TTC549 (cell line): ENCODE data around the gene NT5C1A.

Source experiments
- FAIRE-seq: peaks from 2 replicates; lab custom pipeline; 2012; peaks lifted over from hg19 to GRCh38; lab: Jason Lieb, UNC

Gene NT5C1A

DNA sequence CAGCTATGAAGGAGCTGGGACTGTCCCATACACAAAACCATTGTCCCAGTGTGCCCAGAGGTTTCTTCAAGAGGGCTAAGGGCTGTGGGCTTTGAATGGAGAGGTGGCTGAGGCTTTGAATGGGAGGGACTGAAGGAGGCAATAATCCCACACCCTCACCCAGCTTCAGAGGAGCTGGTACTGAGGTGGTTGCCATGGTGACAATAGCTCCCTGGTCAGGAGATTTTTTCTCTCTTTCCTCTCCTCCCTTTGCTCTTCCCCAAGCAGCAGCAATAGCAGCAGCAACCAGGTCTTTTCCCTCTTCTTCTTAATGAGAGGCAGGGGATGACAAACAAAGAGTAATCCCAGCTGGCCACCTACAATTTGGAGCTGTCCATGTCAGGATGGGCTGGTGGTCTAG is 17.7 kb upstream of the NT5C1A start:
- FAIRE-seq = no peak

DNA sequence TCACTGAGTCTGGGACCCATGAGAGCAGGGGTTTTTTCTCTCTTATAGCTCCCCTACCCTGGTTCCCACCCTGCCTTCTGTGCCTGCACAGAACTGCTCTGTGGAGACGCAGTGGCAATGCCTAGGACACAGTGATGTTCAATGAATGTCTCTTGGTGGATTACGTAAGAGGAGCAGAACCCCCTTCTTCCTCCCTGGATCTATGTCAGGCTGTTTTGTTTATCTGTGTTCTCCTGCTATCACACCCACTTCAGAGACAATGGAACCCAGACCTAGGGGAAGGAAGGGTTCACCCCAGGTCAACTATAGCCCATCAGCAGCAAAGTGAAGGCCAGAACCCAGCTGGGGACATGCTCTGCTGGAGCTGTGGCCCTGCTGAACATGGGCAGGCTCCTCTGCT is 17.3 kb upstream of the NT5C1A start:
- FAIRE-seq = no peak

DNA sequence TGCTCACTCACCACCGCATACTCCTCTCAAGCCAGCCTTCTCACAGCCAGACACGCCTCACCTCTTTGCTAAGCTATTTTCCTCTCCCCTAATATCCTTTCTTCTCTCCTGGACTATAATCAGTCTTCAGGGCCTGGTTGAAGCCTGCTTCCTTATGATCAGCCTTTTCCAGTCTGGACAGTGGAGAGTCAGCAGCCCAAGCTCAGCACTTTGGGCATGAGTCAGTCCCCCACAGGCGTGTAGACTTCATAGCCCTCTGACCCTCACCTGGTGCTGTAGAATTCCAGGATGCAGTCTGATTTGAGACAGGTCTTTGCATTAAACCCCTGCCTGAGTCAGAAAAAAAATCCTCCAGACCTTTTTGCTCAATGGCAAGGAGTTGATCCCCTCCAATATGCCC is 16.8 kb upstream of the NT5C1A start:
- FAIRE-seq = no peak

DNA sequence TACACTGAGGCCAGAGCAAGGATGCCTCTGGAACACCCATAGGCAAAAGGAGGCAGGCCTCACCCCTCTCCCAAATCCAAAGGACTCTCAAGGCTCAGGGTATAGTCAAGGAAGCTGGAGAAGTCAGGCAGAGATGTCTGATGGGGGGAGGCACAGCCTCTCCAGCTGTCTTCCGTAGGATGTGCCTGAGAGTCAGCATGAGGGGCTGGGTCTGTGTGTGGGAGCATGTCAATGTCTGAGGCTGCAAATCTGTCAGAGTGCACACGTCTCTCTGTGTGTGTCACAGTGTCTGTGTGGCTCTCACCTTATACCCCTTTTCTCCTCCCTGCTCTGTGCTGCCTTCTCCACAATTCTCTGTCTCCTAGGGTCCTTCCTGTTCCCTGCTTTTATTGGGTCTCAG is 15.3 kb upstream of the NT5C1A start:
- no peak for FAIRE-seq

DNA sequence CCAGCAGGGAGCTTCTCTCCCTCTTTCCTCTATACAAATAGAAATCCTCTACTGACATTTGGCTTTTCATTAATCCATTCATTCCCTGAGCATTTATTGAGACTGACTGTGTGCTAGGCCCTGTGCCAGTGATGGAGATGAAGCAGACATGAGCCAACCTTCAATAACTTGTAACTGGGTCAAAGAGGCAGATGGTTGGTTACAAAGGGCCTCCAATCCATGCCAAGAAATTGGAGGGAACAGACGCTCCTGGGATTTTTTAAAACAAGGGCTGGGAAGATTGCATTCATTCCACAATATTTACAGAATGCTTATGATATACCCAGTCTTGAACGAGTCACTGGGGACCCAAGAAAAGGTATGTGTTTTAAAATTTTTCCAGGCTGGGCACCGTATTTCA is 13.2 kb upstream of the NT5C1A start:
- FAIRE-seq = no peak

DNA sequence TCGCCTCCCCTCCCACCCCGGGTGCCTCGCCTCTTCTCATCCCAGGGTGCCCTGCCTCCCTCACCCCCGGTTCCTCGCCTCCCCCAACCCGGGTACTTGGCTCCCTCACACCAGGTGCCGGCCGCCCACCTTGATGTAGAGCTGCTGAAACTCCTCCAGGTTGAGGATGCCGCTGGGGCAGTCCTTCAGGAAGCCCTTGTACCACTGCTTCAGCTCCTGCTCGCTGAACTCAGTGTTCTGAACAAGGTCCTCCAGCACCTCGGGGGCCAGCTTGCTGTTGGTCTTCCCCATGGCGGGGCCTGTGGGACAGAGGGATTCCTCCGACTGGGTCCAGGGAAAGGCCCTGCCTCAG is 12.4 kb upstream of the NT5C1A start:
- FAIRE-seq = no peak

DNA sequence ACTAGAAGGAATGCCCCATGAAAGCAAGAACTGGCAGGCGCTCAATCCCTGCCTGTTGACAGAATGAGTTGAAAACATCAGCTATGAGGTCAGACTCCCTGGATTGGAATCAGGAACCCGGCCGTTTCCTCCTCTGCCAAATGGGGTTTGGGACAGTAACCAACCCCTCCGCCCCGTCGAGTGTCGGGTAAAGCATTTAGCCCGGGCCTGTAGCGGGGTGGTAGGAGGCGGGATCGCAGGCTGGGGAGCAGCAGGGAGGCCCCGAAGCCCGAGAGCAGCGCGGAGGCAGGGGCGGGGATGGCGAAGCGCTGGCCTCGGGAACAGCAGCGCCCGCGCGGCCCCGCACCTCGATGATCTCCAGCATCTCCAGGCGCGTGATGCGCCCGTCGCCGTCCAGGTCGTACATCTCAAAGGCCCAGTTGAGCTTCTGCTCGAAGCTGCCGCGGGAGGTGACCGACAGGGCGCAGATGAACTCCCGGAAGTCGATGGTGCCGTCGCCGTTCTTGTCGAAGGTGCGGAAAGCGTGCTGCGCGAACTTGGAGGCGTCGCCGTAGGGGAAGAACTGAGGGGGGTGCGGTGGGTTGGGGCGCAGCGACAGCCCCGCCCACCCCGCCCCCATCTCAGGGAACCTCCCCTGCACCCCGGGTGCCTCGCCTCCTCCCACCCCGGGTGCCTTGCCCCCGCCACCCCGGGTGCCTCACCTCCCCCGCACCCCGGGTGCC is 11.8 kb upstream of the NT5C1A start:
- FAIRE-seq = no peak

DNA sequence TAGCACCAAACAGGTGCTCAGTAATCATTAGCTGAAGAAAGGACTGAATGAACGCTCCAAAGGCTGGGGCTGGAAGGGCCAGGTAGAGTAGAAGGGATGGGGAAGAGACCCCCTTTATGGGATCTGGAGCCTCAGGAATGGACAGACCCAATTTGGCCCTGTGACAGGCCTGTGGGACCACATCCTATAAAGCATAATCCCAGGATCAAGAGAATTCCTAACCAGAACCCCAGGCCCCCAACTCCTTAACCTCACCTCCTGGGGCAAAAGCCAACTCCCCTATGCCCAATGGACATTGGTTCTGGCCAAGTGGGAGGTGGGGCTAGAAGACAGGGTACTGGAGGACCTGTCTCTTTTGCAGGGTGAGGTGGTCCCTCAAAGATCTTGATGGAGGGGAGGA is 10.1 kb upstream of the NT5C1A start:
- FAIRE-seq = no peak

DNA sequence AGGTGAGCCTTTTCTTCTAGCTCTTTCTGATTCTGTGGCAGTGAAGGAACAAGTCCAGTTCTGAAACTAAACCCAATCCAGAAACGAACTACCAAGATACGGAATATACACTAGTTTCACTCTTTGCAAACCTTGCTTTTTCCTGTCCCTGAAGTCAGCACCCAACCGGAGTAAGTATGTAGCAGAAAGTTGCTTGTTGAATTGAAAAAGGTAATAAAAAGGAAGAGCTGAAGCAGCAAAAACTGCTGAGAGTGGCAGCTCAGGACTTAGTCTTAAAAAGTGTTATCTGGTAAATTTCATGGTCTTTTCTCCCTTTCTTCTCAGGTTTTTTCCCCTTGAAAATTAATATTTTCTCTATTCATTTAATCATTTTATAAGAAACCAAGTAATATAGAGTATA is 9.4 kb upstream of the NT5C1A start:
- no peak for FAIRE-seq

DNA sequence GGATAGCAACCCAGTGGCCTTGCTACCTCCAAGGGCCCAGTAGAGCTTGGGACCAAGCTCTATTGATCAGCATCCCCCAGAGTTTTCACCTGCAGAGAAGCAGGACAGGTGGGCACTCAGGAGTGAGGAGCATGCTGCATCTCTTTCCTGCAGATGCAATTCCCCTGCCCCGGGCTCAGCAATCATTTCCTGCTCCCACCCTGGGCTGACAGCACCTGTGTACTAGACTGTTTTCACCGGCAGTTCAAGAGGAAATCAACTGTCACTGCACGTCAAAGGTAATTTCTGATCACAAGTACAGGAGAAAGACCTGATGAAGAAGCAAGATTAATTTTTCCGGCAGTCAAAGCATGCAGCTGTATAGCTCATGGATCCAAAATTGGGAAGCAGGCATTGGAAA is 8.8 kb upstream of the NT5C1A start:
- FAIRE-seq = no peak

DNA sequence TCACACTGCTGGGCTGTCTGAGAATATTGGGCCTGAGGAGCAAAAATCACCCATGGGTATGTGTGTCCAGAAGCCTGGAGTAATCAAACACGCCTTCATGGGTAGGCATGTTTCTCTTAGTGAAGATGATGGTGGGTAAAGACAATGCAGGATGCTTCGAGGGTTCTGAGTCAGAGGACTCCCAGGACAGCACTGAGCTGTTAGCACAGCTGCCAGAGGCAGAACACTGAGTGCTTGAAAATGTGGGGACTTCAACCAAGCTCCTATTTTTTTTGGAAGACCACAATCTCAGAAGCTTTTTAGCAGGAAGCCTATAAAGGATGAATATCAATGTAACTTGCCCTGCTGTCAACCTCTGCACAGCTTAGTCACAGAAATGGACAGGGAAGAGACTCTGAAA is 7.9 kb upstream of the NT5C1A start:
- no peak for FAIRE-seq

DNA sequence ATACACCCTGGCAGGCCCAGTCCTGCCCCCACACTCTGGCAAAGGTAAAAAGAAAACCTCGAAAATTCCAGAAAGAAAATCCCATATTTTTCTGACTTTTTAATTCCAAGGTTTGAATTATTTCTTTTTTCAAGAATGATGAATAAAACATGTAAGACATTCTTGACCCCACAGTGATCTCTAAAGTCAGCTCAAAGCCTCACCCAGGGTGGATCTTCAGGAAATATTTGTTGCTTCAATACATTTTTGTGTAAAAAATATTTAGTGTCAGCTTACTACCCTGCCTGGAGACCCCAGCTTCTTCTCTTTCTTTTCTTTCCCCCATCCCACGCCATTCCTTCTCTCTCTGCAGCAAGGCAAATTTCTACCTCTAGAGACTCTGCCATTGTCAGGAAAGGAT is 7.0 kb upstream of the NT5C1A start:
- FAIRE-seq = no peak

DNA sequence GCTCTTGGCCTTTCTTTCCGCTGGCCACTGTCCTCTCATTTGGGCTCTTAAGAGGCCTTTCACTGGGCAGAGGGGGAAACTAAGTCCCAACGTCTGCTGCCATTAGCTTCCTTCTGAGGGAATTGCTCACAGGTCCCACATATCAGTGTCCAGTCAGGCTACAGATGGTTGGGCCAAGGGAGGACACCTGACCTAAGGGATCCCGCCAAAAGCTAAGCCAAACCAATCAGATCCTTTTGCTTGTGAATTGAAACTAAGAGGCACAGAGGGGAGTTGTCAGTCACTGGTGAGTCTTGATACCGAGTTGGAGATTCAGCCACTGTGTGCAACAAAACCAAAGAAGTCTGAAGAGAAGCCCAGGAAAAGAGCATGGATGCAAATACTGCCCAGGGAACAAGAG is 5.7 kb upstream of the NT5C1A start:
- FAIRE-seq = no peak

DNA sequence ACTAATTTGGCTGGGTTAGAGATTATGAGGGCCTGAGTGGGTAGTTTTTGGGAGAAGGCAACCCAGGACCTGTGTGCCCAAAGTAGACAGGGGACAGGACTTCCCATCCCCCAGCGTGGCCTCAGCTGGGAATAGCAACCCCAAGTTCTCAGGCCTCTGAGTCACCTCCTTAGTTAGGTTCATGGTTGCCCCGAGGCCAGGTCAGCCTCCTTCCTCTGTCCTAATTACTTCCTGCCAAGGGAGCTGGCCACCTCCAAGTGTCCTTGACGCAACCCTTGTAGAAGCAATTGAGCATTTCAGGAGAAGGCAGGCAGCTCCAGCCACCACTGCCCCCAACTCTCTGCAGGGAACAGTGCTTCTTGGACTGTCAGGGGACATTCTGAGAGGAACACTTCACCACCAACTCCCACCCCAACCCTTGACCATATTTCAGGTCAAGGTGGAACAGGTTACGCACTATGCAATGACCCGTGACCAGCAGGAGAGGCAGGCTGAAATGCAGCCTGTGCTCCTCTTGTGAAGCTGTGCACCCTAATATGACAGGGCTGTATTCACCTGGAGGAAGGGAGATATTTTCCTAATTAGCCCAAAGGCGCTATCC is 5.1 kb upstream of the NT5C1A start:
- FAIRE-seq = no peak

DNA sequence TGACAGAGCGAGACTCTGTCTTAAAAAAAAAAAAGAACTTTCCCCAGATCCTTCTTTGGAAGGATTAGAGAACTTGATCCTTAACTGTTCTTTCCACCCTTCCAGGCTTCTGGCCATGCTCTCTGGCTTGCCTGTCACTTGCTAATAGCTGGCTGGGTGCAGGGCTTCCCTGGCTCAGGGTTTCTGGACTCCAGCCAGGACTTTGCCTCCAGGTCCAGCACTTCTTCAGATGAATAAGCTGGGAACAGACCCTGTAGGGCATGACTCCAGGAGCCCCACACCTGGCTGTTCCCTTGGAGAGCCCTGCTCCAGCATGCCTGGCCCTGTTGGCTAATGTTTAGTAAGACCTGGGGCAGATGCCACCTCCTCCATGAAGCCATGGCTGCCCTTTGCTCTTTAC is 3.3 kb upstream of the NT5C1A start:
- FAIRE-seq = no peak

DNA sequence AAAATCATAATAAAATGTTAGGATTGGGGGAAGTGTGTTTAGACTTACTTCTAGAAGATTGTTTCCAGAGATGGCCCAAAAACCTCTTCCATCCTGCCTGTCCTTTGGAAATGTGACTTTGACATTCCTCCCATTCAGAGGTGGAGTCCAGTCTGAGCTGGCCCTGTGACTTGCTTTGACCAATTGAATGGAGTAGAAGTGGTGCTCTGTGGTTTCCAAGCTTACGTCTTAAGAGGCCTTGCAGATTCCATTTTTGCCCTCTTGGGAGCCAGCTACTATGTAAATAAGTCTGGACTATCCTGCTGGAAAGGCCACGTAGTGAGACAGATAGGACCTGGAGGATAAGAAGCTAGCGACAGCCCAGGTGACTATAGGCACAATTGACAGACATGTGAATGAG is 1.3 kb upstream of the NT5C1A start:
- no peak for FAIRE-seq

DNA sequence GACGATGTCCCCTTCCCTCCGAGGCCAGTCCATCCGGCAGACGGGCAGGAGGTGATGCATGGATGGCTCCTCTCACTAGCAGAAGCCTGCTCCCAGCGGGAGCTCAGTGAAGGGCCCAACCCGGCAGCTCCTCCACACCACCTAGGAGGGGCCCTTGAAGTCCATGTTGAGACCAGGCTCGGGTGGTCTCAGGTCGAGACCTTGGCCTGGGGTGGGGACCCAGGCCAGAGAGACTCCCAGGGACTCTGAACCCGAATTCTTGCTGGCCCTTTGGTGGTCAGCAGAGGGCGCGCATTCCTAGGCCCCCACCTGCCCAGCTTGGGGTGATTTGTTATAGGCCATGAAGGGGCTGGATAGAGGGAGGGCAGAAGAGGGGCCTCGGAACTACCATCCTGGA is 642 bp upstream of the NT5C1A start:
- no peak for FAIRE-seq

DNA sequence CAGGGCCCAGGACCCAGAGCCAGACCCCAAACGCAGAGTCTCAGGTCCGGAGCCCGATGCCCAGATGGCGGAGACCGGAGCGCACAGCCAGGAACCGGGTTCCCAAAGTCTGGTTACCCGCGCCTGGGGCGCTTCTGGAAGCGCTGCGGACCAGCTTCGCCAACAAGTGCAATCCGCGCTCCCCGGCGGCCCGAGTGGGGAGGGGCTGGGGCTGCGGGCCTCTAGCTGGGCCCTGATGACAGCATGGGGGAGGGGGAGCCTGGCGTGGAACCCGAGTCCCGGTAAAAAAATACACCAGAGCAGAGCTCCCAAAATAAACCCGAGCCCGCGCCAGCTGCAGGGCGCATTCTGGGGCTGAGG is 494 bp downstream of the NT5C1A start:
- no peak for FAIRE-seq

DNA sequence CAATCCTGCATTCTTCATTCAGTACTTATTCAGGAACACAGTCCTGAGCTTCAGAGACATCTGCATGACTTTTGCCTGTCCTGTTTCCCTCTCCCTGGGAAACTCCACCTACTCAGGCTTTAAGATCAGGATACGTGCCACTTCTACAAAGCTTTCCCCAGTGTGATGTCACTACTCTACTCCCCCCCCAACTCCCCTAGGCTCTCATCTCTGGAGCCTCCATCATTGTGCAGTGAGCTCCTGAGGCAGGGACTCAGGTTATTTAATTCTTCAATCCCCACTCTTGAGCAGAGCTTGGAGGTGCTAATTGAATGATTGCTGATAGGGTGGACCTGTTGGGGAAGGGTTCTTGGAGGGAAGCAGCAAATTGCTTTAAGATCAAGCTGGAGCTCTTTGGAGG is 1.2 kb downstream of the NT5C1A start:
- no peak for FAIRE-seq

DNA sequence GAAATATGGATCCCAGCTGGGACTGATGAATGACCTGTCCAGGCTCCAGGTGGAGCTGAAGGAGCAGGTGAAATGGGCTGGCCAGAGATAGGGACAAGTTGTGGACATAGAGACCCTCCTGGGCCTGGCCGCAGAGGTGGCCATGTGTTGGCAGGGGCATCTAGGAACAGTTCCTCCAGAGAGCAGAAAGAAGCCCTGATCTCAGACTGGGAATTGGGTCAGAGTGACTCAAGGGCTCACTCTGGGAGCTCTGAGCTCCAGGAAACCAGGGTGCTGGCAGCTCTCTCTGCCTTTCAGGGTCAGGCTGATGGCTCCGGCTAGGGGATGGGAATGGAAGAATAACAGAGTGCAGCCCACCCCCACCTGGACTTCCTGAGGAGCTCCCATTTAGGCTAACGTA is 3.0 kb downstream of the NT5C1A start:
- no peak for FAIRE-seq

DNA sequence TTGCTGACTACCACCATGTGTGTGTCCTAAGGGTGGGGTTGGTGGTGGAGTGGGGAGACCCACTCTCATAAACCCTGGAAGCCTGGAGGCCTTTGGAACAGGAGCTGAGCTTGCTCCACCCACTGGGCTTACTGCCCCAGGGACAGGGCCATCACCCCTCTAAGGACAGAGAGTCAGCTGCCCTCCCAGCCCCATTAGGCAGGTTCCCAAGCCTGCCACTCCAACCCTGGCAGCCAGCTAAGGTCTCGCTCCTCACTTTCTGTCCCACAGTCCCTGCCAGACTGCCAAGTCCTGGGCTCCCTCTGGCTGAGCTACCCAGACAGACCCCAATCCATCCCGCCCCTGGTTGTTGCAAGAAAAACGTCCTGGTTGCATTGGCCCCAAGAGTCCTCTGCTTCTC is 3.8 kb downstream of the NT5C1A start:
- no peak for FAIRE-seq

DNA sequence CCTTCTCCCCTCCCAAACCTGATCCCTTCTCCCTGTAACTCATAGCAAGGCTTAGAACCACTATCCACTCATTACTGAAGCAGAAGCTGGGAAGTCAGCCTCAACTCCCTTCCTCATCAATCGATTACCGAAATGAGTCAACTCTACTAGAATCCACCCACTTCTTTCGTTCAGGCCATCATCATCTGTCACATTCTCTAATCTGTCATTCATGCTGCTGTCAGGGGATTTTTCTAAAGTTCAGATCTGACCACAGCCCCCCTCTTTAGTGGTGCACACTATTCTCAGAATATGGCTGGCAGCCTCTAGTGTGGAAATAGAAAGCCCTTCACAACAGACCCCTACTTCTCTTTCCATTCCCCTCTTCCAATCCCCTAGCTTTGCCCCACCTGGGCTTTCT is 5.1 kb downstream of the NT5C1A start:
- FAIRE-seq = no peak

DNA sequence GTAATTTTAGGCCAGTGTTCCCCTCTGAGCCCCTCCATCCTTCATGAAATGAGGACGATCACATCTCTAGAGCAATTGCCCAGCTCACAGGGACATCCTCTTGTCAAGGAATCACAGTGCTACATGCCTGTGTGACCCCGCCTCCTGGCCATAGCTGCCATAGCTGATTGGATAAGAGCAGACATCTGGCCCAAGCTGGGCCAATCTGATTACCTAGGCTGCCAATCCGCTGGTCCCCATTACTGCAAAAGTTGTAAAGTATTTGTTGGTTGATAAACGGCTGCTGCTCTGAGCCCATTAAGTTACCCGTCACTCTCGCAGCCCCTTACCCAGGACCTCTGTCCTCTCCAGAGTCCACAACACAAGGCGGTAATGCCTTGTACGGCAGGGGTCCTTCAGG is 8.3 kb downstream of the NT5C1A start:
- no peak for FAIRE-seq

DNA sequence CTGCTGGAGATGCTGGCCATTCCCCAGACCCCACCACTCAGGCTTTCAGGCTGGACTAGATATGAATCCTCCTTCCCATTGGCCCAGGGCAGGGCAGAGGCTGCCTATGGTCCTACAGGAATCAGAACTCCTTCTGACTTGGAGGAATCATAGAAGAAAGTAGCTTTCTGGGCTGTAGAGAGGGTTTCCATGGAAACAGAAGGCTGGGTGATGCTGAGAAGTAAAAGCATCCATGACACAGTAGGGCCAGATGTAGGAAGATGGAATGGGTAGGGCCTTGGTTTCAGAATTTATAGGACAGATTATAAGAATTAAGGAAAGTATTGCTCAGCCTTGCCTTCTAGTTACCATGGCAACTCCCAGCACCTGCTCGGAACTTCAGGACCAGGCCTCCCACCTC is 9.0 kb downstream of the NT5C1A start:
- no peak for FAIRE-seq

DNA sequence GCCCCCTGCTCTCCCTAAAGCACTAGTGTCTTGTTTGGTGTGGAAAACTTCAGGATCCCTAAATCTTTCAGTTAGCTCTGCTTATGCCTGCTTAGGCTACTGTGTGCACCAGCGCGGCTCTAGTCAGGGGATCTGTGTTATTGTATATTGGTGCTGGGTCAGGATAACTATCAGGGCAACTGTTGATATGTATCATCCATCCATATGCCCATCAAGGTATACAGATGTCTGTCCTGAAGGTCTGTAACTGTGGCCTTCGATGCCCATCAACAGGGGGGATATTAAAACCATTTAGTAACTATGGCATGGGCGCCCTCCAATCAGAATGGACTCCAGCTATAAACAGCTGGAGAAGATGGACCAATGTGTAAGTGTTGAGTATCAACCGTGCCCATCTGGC is 12.4 kb downstream of the NT5C1A start:
- no peak for FAIRE-seq
